GM12878 (cell line): ENCODE data around the gene DLG1. TPM values are rescaled to one million over a fixed set of nuclear protein-coding genes. Genes with fewer than 3 reads are reported as not detected.

Experiments used
- ATAC-seq: fragments of 200-7000 bp; cut with Tn5 transposase; 3 replicates; pipeline ENCODE4 v1.9.1; 2020; ENCODE audit warnings: mild to moderate bottlenecking, moderate library complexity
- BruUV-seq: library from RNA; stranded (reverse); fragments of 400-500 nt; replicated peaks from 2 replicates; lab custom pipeline; 2021; lab: Mats Ljungman, UMichigan
- CTCF ChIA-PET: fragments of 300-600 bp; sonication (Branson Sonifier 250); formaldehyde crosslinking; extraction: SDS; loops from one replicate; lab custom pipeline; 2021; ENCODE audit warnings: inconsistent platforms; lab: Yijun Ruan, JAX
- POLR2A ChIA-PET: fragments of 350-600 bp; formaldehyde crosslinking; extraction: SDS; loops from one replicate; lab custom pipeline; 2021; ENCODE audit warnings: inconsistent platforms; lab: Charles Lee
- RAD21 ChIA-PET: fragments of 300-600 bp; sonication (Branson Sonifier 250); formaldehyde crosslinking; loops from one replicate; lab custom pipeline; 2023; ENCODE audit warnings: antibody characterized with exemption; ENCODE audit not compliant: unreplicated experiment; lab: Charles Lee
- SMC1A ChIA-PET: fragments of 300-600 bp; sonication (Branson Sonifier 250); formaldehyde crosslinking; loops from one replicate; lab custom pipeline; 2023; ENCODE audit not compliant: unreplicated experiment, uncharacterized antibody; lab: Charles Lee
- DNase-seq: peaks from one replicate; pipeline ENCODE4 v3.0.0-alpha.2; 2011; ENCODE audit warnings: low read depth, low spot score
- FAIRE-seq: peaks from 3 replicates; lab custom pipeline; 2011; peaks lifted over from hg19 to GRCh38; lab: Jason Lieb, UNC
- H2AFZ ChIP-seq: 2 replicates; pipeline ENCODE4 v1.6.0; 2011; ENCODE audit warnings: low read depth, low read length, control low read depth; ENCODE audit not compliant: control insufficient read depth
- H3K27ac ChIP-seq: 2 replicates; pipeline ENCODE4 v1.5.1; 2011; ENCODE audit warnings: control low read depth; ENCODE audit not compliant: control insufficient read depth, insufficient read depth
- H3K27me3 ChIP-seq, 2 experiments: replicated peaks in 1 of 2; 2 replicates each; pipeline versions ENCODE4 v1.6.0 to v1.6.1; 2011; ENCODE audit warnings: low read length in 1 of 2; ENCODE audit not compliant: control insufficient read depth in 2 of 2, insufficient read depth in 2 of 2
- H3K36me3 ChIP-seq, 2 experiments: 2 replicates each; pipeline ENCODE4 v1.5.1; 2011; ENCODE audit warnings: low read length in 1 of 2; ENCODE audit not compliant: control insufficient read depth in 2 of 2, insufficient read depth in 2 of 2
- H3K4me1 ChIP-seq: 2 replicates; pipeline ENCODE4 v1.6.1; 2011; ENCODE audit warnings: mild to moderate bottlenecking, low read length, moderate library complexity, mixed read lengths; ENCODE audit not compliant: control insufficient read depth, insufficient read depth
- H3K4me2 ChIP-seq: 2 replicates; pipeline ENCODE4 v1.6.0; 2011; ENCODE audit warnings: control low read depth; ENCODE audit not compliant: control insufficient read depth, insufficient read depth
- H3K4me3 ChIP-seq: fragments of 200-600 bp; sonication (generic); 2 replicates; pipeline ENCODE4 v1.5.1; 2016
- H3K79me2 ChIP-seq: 2 replicates; pipeline ENCODE4 v1.6.0; 2011; ENCODE audit warnings: low read length; ENCODE audit not compliant: control insufficient read depth, insufficient read depth
- H3K9ac ChIP-seq: 2 replicates; pipeline ENCODE4 v1.8.0; 2011; ENCODE audit warnings: low read length, control low read depth, mixed read lengths; ENCODE audit not compliant: control insufficient read depth, insufficient read depth
- H3K9me3 ChIP-seq: replicated peaks from 3 replicates; pipeline ENCODE4 v1.5.1; 2011; ENCODE audit warnings: mild to moderate bottlenecking, low read length; ENCODE audit not compliant: control insufficient read depth, insufficient read depth
- H4K20me1 ChIP-seq: 2 replicates; pipeline ENCODE4 v1.6.0; 2011; ENCODE audit not compliant: control insufficient read depth, insufficient read depth
- CHD2 ChIP-seq: IDR thresholded peaks from 2 replicates; pipeline ENCODE4 v1.6.1; 2011; ENCODE audit warnings: low read depth, low read length, improper control_type of control experiment, borderline replicate concordance
- FOXK2 ChIP-seq: fragments of 450-650 bp; IDR thresholded peaks from 2 replicates; pipeline ENCODE4 v1.6.1; 2017; ENCODE audit warnings: mild to moderate bottlenecking, moderate library complexity
- HDAC2 ChIP-seq: fragments of 200-600 bp; sonication (generic); IDR thresholded peaks from 2 replicates; pipeline ENCODE4 v1.6.1; 2017
- LARP7 ChIP-seq: fragments of 450-650 bp; IDR thresholded peaks from 2 replicates; pipeline ENCODE4 v1.6.1; 2017; ENCODE audit warnings: mild to moderate bottlenecking
- RBBP5 ChIP-seq: fragments of 200-600 bp; sonication (generic); conservative IDR thresholded peaks from 2 replicates; pipeline ENCODE4 v1.6.1; 2016
- RUNX3 ChIP-seq: IDR thresholded peaks from 2 replicates; pipeline ENCODE4 v1.6.1; 2012; ENCODE audit warnings: low read length, inconsistent platforms
- SIN3A ChIP-seq: IDR thresholded peaks from 2 replicates; pipeline ENCODE4 v1.6.1; 2012; ENCODE audit warnings: low read depth, low read length, improper control_type of control experiment
- SIX5 ChIP-seq: IDR thresholded peaks from 2 replicates; pipeline ENCODE4 v1.6.1; 2011; ENCODE audit warnings: mild to moderate bottlenecking, low read depth, low read length, moderate library complexity; ENCODE audit not compliant: severe bottlenecking
- SUZ12 ChIP-seq: fragments of 200-600 bp; sonication (generic); IDR thresholded peaks from one replicate; pipeline ENCODE4 v1.6.1; 2018; ENCODE audit warnings: antibody characterized with exemption, mild to moderate bottlenecking; ENCODE audit not compliant: unreplicated experiment
- TCF7 ChIP-seq: IDR thresholded peaks from 2 replicates; pipeline ENCODE4 v1.6.1; 2014; ENCODE audit warnings: antibody characterized with exemption, borderline replicate concordance
- ZNF622 ChIP-seq: fragments of 450-650 bp; IDR thresholded peaks from 2 replicates; pipeline ENCODE4 v1.6.1; 2017; ENCODE audit warnings: mild to moderate bottlenecking, inconsistent platforms
- WGBS: methylation state at CpG from one replicate; pipeline ENCODE4 v1.1.6; 2016; ENCODE audit warnings: low lambda C conversion rate; ENCODE audit not compliant: insufficient replicate concordance, insufficient coverage; ENCODE audit errors: missing lambda C conversion rate; 5-methylcytosine and 5-hydroxymethylcytosine counted together
- in situ Hi-C: fragments of 300-500 bp; cut with MboI; formaldehyde crosslinking; loops from 9 replicates; pipeline ENCODE4 v1.14.3; 2018; ENCODE audit warnings: mixed read lengths
- intact Hi-C: fragments of 100-400 bp; cut with micrococcal nuclease; formaldehyde crosslinking; loops from one replicate; pipeline ENCODE4 v1.14.2; 2022; ENCODE audit not compliant: unreplicated experiment
- polyA plus RNA-seq, 11 experiments: library from polyadenylated mRNA; depleted of rRNA in 4 of 11; unstranded in 6 of 11; stranded (reverse) in 5 of 11; fragments of >200 nt; fragmentation: Nextera tagmentation in 4 of 11; fragmentation: Illumina TruSeq in 1 of 11; extraction: Ambion mirVana in 4 of 11; extraction: Trizol in 1 of 11; gene quantifications; 1 replicate in 1 of 11; 2 replicates in 10 of 11; pipeline versions ENCODE4 v1.2.1 to v1.2.3, GENCODE V29; 2011 to 2016; ENCODE audit warnings: inconsistent platforms in 2 of 11, missing spikeins in 2 of 11, low read depth in 1 of 11
- total RNA-seq, 4 experiments: library from RNA; depleted of rRNA in 3 of 4; stranded (reverse); fragments of >200 nt in 3 of 4; fragmentation: Illumina TruSeq in 1 of 4; extraction: Trizol in 1 of 4; gene quantifications; 2 replicates each; pipeline versions ENCODE4 v1.2.1 to v1.2.3, GENCODE V29; 2013 to 2021

Gene DLG1
- total and polyA plus RNA-seq, 10 of the 15 experiments (the other 5 are each of a cell fraction or from before 2014, with no cell fraction given) = 9.2 to 63.1 (median 40.1) TPM

GRCh38 chr3:197234947-197235914, 63.2 kb downstream of the DLG1 start:
- H3K27me3 ChIP-seq = no peaks in the 10 kb centered on the region
- DNase-seq (no peak), ATAC-seq (no peak), FAIRE-seq (no peak)
- no peak overlapping the region for H3K27ac ChIP-seq
- intact Hi-C loops (no loop called here), in situ Hi-C loops (no loop called here)
- CTCF ChIA-PET = interaction anchor here (1.0 to 9.1 kb wide), 3 partner anchors 12 to 266 kb away, joined by 3 to 70 read pairs (median 21); no protein-coding TSS in a partner anchor
- H3K4me3 ChIP-seq = no peak overlapping the region
- BruUV-seq = no TSS peak
- RAD21 ChIA-PET = interaction anchor here (1.0 kb wide), 1 partner anchor 22 kb away, joined by 5 read pairs; no protein-coding TSS in a partner anchor
- 95% methylated on average over 4 of the region's 4 CpGs for WGBS
- POLR2A ChIA-PET = interaction anchor here (0.5 kb wide), 1 partner anchor 550 kb away, joined by 3 read pairs; no protein-coding TSS in a partner anchor
- peaks cover 68% of the 10 kb centered on the region for H3K79me2 ChIP-seq
- TF ChIP-seq SIX5 (no peak), SIN3A (no peak), HDAC2 (no peak), SUZ12 (no peak)
- SMC1A ChIA-PET = interaction anchor here (1.1 to 8.3 kb wide), 4 partner anchors 11 to 119 kb away, joined by 3 to 63 read pairs (median 14); no protein-coding TSS in a partner anchor
- H3K36me3 ChIP-seq = peaks cover 3 to 16% of the 10 kb centered on the region in 2 experiments; a peak in 3 of 4 replicates
- H3K9ac ChIP-seq = no peak overlapping the region
- H3K9me3 ChIP-seq = peaks cover 11% of the 10 kb centered on the region
- H4K20me1 ChIP-seq = peaks cover 8% of the 10 kb centered on the region; the same call in 1 of the 2 replicates
- no peak overlapping the region for H2AFZ ChIP-seq
- peaks cover 25% of the 10 kb centered on the region for H3K4me1 ChIP-seq
- no peak overlapping the region for H3K4me2 ChIP-seq

- Histone ChIP-seq H4K20me1 (no peaks in the 10 kb centered on the region), H3K4me2 (no peak overlapping the region), H3K27ac (no peak overlapping the region), H3K4me3 (no peak overlapping the region), H3K36me3 (peaks cover 3 to 11% of the 10 kb centered on the region in 2 experiments; a peak in 3 of 4 replicates), H3K79me2 (peaks cover 55% of the 10 kb centered on the region)
- intact Hi-C loops = no loop called here
- no peak for FAIRE-seq
- DNase-seq = no peak
- no peak for ATAC-seq
- TF ChIP-seq TCF7 = no peak
- TF ChIP-seq LARP7 = no peak
- TF ChIP-seq RBBP5 = no peak
- no peak for TF ChIP-seq ZNF622
- no peak for TF ChIP-seq SIN3A
- TF ChIP-seq CHD2 = no peak
- TF ChIP-seq FOXK2 = no peak
- no peak for TF ChIP-seq RUNX3
- TF ChIP-seq, all 136 proteins: peak for 0
- ChIA-PET CTCF (interaction anchor here (0.8 to 4.8 kb wide), 4 partner anchors 25 to 279 kb away, joined by 4 to 22 read pairs (median 8); no protein-coding TSS in a partner anchor), SMC1A (interaction anchor here (1.4 to 8.3 kb wide), 3 partner anchors 7 to 25 kb away, joined by 5 to 63 read pairs (median 7); no protein-coding TSS in a partner anchor), POLR2A (no interaction called here), RAD21 (no interaction called here)
- no peak overlapping the region for H2AFZ ChIP-seq
- BruUV-seq = no TSS peak
- no peaks in the 10 kb centered on the region for H3K27me3 ChIP-seq
- in situ Hi-C loops = no loop called here
- peaks cover 7% of the 10 kb centered on the region for H3K9me3 ChIP-seq
- peaks cover 6% of the 10 kb centered on the region; the same call in 1 of the 2 replicates for H3K4me1 ChIP-seq
- H3K9ac ChIP-seq = no peak overlapping the region
- WGBS = 96% methylated on average over 7 of the region's 7 CpGs
These were observed 67.1 kb downstream of the DLG1 start for GRCh38 chr3:197231321-197231720.
